ENCODE measurements around the gene NAPA.

- TF ChIP-seq, protein P1, sequence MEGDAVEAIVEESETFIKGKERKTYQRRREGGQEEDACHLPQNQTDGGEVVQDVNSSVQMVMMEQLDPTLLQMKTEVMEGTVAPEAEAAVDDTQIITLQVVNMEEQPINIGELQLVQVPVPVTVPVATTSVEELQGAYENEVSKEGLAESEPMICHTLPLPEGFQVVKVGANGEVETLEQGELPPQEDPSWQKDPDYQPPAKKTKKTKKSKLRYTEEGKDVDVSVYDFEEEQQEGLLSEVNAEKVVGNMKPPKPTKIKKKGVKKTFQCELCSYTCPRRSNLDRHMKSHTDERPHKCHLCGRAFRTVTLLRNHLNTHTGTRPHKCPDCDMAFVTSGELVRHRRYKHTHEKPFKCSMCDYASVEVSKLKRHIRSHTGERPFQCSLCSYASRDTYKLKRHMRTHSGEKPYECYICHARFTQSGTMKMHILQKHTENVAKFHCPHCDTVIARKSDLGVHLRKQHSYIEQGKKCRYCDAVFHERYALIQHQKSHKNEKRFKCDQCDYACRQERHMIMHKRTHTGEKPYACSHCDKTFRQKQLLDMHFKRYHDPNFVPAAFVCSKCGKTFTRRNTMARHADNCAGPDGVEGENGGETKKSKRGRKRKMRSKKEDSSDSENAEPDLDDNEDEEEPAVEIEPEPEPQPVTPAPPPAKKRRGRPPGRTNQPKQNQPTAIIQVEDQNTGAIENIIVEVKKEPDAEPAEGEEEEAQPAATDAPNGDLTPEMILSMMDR (IDR thresholded peaks at IDR 0.05; ENCODE audit: insufficient read depth, low read depth, low read length) = no peak
- TF ChIP-seq EZH2 (IDR thresholded peaks at IDR 0.05; ENCODE audit: insufficient read depth, low read length) = no peak
Observed at GRCh38 chr19:47448360-47448727, 66.5 kb downstream of the NAPA start.
